NCI-H2107 treated with DMSO at 0.1 percent for 48 hours (cell line): ENCODE data around the gene ARAP3.
"Not testable (repeated sequence)": the region's sequence is repeated elsewhere in the genome, so short reads cannot be mapped to it uniquely, and the experiment has no call there.

Experiments used
- DNase-seq: peaks from one replicate; lab custom pipeline; 2025; ENCODE audit not compliant: unreplicated experiment; lab: John Stamatoyannopoulos, UW

ARAP3 gene, protein sequence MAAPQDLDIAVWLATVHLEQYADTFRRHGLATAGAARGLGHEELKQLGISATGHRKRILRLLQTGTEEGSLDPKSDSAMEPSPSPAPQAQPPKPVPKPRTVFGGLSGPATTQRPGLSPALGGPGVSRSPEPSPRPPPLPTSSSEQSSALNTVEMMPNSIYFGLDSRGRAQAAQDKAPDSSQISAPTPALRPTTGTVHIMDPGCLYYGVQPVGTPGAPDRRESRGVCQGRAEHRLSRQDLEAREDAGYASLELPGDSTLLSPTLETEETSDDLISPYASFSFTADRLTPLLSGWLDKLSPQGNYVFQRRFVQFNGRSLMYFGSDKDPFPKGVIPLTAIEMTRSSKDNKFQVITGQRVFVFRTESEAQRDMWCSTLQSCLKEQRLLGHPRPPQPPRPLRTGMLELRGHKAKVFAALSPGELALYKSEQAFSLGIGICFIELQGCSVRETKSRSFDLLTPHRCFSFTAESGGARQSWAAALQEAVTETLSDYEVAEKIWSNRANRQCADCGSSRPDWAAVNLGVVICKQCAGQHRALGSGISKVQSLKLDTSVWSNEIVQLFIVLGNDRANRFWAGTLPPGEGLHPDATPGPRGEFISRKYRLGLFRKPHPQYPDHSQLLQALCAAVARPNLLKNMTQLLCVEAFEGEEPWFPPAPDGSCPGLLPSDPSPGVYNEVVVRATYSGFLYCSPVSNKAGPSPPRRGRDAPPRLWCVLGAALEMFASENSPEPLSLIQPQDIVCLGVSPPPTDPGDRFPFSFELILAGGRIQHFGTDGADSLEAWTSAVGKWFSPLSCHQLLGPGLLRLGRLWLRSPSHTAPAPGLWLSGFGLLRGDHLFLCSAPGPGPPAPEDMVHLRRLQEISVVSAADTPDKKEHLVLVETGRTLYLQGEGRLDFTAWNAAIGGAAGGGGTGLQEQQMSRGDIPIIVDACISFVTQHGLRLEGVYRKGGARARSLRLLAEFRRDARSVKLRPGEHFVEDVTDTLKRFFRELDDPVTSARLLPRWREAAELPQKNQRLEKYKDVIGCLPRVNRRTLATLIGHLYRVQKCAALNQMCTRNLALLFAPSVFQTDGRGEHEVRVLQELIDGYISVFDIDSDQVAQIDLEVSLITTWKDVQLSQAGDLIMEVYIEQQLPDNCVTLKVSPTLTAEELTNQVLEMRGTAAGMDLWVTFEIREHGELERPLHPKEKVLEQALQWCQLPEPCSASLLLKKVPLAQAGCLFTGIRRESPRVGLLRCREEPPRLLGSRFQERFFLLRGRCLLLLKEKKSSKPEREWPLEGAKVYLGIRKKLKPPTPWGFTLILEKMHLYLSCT (N-terminal part only)

DNA sequence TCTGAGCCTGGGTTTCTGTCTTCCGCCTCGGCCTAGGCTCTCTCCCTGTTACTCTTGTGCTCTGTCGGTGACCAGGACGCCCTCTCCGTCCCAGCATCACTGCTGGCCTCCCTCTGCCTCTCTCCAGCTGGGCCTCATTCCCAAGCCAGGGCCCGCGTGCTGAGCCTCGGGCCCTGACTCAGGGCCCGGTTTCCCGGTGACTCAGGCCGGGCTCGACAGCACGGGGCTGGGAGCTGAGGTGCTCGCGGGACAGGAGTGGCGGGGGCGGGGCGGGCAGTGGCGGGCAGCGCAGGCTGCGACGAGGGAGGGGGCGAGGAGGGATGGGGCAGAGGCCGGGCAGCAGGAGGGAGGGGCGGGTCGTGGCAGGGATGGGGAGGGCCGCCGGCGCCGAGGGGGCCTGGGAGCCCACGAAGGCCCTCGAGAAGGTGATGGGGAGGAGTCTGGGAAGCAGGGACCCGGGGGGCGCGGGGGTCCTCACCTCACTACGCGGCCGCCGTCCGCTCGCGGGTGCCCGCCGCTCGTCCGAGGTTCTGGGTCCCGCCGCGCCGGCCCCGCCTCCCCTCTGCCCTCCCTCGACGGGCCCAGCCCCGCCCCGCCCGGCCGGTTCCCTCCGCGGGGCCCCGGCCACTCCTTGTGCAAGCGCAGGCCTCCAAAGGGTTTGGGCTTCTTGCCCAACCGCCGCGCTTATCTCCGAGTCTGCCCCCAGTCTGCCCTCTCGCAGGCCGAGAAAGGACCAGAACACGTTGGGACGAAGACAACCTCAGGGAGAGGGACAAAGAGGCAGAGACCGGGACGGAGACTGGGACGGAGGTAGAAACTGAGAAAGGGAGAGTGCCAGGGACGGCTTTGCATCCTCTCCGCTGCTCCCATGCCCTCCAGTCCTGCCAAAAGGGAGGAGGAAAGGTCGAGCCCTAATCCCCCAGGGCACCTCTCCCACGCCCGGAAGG, at the start of gene ARAP3:
Gene ARAP3 (minus strand): TSS at position 536 of the 947 bp plus-strand sequence. CDS start 1,744 bp downstream, outside the sequence.
- DNase-seq: no peak

DNA sequence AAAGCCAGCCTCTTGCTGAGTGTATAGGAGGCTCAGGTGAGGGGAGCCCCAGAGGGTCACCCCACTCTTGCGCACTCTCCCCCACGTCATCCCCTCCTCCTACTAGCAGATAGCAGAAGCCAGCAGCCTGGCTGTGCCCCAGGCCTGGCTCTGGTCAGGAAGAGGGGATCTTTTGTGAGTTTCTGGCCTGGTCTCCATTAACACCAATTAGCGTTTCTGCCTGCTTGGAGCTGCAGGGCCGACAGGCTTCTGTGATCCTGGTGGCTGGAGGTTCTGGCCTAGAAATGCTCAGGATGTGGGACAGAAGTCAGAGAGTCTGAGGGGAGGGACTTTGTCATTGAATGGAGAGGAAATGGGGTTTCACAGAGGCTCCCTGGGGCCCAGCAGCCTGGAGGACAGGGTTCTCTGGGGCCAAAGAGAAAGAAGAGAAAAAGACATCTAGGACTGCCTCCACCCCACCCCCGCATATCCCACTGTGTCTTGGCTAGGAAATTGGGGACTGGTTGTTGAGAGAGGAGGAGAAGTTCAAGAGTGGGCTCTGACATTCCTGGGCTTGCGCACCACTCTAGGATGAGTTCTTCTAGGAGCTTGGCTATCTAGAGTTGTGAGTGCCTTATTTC, 47.5 kb upstream of the ARAP3 start:
- no peak for DNase-seq

DNA sequence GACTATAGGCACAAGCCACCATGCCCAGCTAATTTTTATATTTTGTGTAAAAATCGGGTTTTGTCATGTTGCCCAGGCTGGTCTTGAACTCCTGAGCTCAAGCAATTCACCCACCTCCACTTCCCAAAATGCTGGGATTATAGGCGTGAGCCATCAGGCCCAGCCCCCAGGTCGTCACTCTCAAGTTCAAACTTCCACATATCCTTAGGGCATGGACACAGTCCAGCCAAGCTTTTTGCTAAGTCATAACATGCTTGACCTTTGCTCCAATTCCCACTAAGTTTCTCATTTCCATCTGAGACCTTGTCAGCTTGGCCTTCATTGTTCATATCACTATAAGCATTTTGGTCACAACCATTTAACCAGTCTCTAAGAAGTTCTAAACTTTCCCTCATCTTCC, 43.9 kb upstream of the ARAP3 start:
- no peak for DNase-seq

DNA sequence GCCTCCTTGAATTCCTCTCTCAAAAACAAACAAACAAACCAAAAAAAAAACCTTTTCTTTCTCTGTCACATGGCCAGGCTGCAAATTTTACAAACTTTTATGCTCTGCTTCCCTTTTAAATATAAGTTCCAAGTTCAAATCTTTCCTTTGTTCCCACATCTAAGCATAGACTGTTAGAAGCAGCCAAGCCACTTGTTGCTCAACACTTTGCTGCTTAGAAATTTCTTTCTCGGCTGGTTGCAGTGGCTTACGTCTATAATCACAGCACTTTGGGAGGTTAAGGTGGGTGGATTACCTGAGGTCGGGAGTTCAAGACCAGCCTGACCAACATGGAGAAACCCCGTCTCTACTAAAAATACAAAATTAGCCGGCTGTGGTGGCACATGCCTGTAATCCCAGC, 43.1 kb upstream of the ARAP3 start:
- DNase-seq: not testable (repeated sequence)

DNA sequence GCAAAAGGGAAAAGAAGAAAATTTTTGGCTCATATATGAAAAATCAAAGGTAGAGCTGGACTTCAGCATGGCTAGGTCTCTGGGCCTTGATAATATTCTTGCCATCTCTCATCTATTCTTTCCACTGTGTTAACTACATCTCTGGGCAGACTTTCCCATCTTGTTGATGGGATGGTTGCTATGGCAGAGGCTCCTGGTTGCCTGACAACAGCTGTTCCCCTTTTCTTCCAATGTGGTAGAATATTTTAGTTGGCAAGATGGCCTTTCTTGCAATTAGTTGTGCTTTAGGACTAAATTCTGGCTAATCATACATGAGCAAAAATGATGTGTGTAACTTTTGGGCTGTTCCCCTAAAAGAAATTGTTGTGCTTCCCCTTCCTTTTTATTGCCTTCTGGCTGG, 40.2 kb upstream of the ARAP3 start:
- DNase-seq: no peak

DNA sequence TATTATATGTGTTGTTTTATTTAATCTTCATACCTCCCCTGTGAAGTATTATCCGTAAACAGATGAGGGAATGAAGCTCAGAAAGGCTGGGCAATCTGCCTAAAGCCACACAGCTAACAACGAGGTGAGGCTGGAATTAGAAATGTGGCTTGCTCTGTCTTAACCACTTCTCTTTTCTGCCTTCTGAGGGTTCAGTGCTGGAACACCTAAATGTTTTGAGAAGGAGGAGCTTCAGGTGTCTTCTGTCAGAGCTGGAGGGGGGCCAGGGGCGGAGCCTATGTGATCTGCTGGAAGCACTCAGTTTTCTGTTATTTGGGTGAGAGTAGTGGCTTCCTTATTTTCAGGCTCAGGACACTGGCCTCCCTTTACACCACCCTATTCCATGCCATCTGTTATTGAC, 35.0 kb upstream of the ARAP3 start:
- no peak for DNase-seq

DNA sequence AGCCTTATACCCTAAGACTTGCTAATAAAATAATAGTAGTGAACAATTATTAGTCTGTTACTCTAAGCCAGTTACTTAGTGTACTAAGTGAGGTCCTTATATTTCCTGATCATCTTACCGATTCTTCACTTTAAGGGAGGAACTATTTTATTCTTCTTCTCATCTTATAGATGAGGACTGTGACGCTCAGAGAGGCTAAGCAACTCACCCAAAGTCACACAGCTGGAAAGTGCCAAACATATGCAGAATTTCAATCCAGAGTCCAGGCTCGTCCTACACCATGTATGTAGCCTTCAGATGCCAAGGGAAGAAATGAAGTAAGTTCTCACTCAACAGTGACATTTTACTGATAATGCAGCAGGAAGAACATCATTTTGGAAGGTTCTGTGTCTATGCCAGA, 34.4 kb upstream of the ARAP3 start:
- DNase-seq: no peak

DNA sequence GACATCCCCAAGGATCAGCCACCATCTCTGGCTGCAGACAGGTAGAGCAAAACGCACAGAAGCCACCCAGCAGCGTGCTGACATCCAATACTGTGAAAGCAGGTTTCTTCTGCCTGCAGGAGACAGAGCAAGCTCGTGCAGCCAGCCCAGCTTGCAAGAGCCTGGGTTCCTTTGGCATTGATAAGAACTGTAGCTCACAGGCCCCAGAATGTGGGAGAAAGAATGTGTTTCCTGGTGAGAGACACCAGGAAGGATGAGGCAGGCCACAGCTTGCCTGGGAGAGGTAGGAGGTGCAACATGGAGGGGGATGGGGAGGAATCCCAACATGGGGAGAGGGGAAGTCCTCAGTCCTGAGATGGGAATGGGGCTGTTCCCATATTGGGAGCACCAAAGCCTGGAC, 34.0 kb upstream of the ARAP3 start:
- peak; percentile 13 for DNase-seq

DNA sequence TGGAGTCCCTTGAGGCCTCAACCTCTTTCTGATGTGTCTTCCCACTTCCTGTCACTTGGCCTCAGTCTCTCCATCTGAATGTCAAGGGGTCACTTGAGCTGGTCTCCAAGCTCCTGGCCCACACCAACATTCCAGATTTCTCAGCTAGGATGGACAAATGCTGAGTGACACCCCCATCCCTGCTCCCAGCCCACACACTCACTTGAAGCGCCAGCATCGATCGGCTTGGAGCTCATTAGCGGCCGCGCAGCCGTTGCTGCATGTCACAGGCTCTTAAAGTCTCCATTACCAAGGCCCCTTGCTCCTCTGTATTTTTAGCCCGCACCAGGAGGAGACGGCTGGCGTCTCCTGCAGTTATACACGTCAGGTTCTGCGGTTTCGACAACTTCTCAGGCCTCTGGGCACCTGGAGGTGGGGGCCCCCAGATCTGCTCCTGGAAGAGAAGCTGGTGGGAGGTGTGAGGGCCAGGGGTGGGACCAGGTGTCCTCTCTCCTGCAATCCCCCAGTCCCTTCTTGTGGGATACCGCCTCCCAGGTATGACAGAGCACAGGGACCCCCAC, 33.4 kb upstream of the ARAP3 start:
- DNase-seq: peak; percentile 61

DNA sequence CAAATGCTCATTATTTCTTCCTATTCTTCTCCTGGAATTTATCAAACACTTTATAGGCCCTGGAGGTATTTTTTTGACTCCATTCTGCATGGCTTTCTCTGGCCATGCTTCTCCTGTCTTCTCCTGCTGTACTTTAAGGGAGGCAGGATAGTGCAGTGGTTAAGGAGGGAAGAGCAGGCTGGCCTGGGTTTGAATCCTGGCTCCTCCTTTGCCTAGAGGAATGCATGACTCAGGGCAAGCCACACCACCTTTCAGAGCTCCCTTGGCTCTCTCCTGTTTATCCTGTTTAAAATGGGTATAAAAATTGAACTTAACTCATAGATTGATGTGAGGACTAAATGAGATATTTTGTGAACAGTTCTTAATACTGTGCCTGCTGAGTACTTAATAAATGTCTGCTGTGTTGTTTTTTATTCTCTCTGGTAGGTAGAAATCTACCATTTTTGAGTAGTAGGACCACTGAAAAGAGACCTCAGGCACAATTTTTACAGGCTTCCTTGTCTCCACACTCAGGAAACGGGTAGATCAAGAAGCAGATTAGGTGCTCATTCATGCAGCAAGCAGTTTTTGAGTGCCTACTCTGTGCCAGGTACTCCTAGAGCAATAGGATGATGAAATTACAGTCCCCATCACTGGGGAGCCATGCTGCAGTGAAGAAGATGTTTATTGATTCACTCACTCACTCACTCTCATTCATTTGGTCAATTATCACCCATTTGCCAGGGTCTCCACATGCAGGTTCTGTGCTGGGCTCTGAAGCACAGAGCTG, 32.7 kb upstream of the ARAP3 start:
- DNase-seq: no peak

DNA sequence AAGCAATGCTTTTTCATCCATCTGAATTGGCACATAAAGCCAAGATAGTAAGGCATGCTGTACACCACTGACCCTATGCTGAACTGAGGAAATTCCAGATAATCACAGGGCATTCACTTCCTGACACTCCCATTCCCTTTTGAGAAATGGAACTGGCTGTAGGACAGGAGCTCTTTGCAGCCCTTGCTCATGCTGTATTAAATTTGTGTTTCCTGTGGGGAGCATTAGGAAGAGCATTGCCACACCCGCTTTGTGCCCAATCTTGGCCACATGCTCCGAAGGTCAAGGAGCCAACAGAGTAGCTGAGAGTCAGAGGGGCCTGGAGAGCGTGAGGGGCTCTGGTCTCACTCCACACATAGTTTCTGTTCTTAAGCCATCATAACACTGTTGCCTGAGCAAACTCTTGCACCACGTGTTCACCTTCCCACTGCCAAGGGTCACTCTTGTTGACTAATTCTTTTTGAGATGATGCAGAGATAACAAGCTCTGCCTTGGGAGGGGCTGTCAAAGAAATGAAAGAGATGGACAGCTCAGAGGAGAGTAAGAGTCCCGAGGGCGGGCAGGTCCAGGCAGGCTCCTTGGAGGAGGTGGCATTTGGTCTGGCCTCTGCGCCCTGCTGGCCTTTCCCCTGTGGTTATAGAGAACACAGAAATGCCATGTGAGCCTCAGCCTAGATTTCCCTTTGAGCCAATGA, 31.7 kb upstream of the ARAP3 start:
- DNase-seq: no peak

DNA sequence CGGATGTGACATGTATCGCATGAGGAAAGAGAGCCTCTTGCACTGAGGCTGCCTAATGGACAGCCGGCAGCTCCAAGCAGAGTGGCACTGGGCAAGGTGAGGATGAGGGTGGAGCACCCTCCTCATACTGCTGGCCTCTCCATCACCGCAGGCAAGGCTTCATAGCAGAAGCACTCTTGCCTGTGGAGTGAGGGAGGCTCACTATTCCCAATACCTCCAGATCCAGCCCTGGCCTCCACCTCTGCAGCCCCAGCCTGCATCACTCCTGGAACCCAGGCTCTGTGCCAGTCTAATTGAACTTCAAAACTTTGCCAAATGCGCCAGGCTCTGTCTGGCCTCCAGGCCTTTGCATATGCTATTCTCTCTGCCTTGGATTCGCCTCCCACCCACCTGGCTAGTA, 29.7 kb upstream of the ARAP3 start:
- no peak for DNase-seq

DNA sequence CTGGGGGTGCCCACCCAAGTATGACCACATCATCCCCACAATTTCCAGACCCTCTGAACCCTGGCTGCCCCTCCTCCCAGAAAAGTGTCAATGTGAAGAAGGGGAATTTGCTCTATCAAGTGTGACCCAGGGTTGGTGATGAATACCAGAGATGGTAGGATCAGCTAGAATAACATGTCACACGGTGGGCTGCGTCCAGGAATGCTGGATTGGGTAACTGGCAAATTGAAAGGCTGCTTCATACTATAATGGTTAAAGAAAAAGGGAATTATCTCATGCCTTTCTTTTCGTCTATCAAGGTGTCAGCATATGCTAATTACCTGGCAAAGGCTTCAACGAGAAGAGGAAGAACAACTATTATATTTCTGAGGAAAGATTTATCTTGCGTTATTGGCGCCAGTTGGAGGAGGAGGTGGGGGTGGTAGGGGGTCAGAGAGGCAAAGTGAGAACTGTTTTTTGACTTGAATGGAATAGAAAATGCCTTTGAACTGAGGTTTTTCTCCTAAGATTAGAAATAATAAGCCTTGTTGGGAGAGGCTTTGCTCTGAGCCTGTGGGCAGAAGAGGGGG, 27.8 kb upstream of the ARAP3 start:
- DNase-seq: no peak

DNA sequence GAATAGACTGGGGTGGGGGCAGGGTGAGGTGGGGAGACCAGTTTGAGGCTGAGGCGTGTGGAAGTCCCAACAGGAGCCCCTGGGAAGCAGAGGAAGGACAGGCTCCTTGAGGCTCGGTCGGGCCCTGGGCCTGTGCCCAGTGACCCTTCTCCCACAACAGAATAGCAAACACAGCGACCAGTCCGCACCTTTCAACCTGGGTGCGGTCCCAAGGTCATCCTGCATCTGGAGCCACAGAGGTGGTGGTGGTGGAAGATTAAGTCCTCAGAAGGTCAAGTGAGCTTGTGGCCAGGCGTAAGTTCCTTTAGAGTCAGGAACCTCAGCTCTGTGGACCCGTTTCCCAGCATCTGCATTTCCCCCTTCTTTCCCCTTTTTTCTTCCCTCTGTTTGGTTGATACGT, 26.0 kb upstream of the ARAP3 start:
- DNase-seq: no peak

DNA sequence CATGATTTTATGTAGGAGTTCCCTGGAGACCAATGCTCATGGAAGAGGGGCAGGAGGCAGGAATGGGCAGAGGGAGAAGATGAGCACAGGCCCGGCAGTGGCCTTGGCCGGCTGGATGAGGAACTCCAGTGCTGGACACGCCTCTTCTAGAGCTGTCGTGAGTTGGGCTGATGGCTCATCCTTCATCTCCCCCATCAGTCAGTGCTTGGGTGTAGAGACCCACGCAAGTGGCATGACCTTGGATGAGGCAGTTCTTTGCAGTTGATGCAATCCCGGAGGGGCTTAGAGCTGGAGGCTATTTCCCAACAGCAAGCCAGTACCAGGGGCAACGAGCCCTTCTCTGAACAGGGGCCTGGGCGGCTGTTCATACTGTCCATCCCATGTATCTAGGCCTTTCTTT, 25.5 kb upstream of the ARAP3 start:
- DNase-seq: no peak

DNA sequence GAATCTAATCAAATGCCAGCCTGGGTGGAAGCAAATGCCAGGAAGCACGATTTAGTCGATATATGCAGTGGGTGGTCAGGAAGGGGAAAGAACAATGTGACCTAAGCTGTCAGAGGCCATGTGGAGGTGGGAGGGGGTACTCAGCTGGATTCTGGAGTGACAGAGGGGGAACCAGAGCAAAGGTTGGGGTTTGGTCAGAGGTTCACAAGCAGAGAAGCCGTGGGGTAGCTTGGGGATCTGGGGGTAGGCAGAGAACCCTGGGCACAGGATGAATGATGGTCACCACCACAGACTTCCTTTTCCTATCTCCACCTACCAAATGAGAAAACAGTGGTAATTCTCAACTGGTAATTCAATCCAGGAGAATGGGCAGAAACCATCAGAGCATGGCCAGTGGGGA, 24.1 kb upstream of the ARAP3 start:
- no peak for DNase-seq

DNA sequence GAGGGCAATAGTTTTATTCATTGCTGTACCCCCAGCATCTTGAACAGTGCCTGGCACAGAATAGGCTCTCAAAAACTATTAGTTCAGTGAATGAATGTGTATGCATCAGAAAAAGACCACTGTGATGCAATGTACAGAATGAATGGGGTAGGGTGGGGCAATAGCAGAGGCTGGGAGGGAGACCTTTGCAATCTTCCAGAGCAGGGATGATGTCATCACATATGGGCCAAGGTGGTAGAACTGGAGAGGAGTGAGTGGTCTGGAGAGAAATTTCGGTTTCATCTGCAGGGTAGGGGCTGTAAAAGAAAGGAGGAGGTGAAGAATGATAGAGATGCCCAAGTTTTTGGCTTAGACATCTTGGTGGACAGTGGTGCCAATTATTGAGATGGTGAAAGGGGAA, 23.4 kb upstream of the ARAP3 start:
- DNase-seq: no peak

DNA sequence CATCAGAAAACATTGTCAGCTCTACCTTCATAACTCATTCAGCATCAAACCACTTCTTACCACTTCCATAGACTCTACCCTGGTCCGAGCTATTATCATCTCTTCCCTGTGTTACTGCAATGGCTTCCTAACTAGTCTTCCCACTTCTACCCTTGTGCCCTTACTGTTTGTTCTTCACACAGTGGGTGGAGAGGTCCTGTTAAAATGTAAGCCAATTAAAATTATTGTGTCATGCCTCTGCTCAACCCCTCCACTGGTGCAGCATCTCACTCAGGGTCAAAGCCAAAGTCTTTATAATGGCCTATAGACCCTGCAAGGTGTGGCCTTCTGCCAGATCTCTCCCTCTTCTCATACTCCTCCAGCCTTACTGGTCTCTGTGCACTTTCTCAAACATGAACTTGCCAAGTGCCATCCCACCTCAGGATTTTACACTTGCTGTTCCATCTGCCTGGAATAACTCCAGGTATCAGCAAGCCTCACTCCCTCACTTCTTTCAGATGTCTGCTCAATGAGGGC, 22.8 kb upstream of the ARAP3 start:
- DNase-seq: no peak
